ENCODE measurements around the gene GNB1. TPM values are rescaled to one million over a fixed set of nuclear protein-coding genes. Genes with fewer than 3 reads are reported as not detected.

Gene GNB1
- total and polyA plus RNA-seq, 12 donors: 64.9 to 228 (median 168) TPM

- Histone ChIP-seq H3K36me3 (peaks cover 0 to 50% (median 33%) of the 10 kb centered on the region in 9 donors), H3K27ac (peak overlapping the region in 8 of 10 donors; percentile 9 to 96 (median 70)), H3K4me3 (peak overlapping the region in 2 of 10 donors; percentile 21 to 44), H3K9me3 (no peaks in the 10 kb centered on the region), H3K27me3 (no peaks in the 10 kb centered on the region), H3K4me1 (peaks cover 23 to 65% (median 58%) of the 10 kb centered on the region in 9 donors)
- 81% methylated on average over 8 of the region's 8 CpGs for WGBS, 2 donors
- DNase-seq: no peak
- no peak for TF ChIP-seq CTCF (IDR thresholded peaks at IDR 0.05)
- intact Hi-C loops (cut with DNase I): loop anchor here in 4 of 10 donors (5.0 to 10.0 kb wide), 4 partner anchors 74 to 124 kb away; partner anchors contain the start of gene GNB1 (in 1 of the 4)
- ATAC-seq: no peak
Observed at GRCh38 chr1:1783320-1783719, 107.6 kb downstream of the GNB1 start.

GRCh38 chr1:1782399-1783221, 108.3 kb downstream of the GNB1 start:
- intact Hi-C loops (cut with DNase I): loop anchor here in 4 of 10 donors (5.0 to 10.0 kb wide), 4 partner anchors 75 to 125 kb away; partner anchors contain the start of gene GNB1 (in 1 of the 4)
- TF ChIP-seq CTCF (IDR thresholded peaks at IDR 0.05): no peak

GRCh38 chr1:1781526-1781903, 109.4 kb downstream of the GNB1 start:
- no peak overlapping the region for H3K4me3 ChIP-seq
- intact Hi-C loops (cut with DNase I): loop anchor here in 4 of 10 donors (5.0 to 10.0 kb wide), 4 partner anchors 76 to 126 kb away; partner anchors contain the start of gene GNB1 (in 1 of the 4)
- H3K27me3 ChIP-seq: no peaks in the 10 kb centered on the region
- H3K4me1 ChIP-seq: peaks cover 24 to 69% (median 63%) of the 10 kb centered on the region in 9 donors
- H3K9me3 ChIP-seq: no peaks in the 10 kb centered on the region
- H3K36me3 ChIP-seq: peaks cover 0 to 32% (median 17%) of the 10 kb centered on the region in 9 donors
- ATAC-seq (no peak), DNase-seq (no peak)
- WGBS, 2 donors: 73 to 83% methylated on average over 7 of the region's 7 CpGs
- TF ChIP-seq CTCF (IDR thresholded peaks at IDR 0.05): no peak
- peak overlapping the region in 4 of 10 donors; percentile 60 to 96 (median 85) for H3K27ac ChIP-seq

More at GRCh38 chr1:1782399-1783221, 108.3 kb downstream of the GNB1 start:
- Histone ChIP-seq H3K4me3 (peak overlapping the region in 9 of 10 donors; percentile 0 to 44 (median 35)), H3K27ac (peak overlapping the region; percentile 46 to 96 (median 64)), H3K36me3 (peaks cover 0 to 43% (median 27%) of the 10 kb centered on the region in 9 donors), H3K4me1 (peaks cover 20 to 62% (median 54%) of the 10 kb centered on the region in 9 donors), H3K27me3 (no peaks in the 10 kb centered on the region), H3K9me3 (no peaks in the 10 kb centered on the region)
- DNase-seq (peak; percentile 60 to 63), ATAC-seq (peak; percentile 37 to 57 (median 49))
- WGBS, 2 donors: 6 to 8% methylated on average over 36 of the region's 36 CpGs

All from heart right ventricle (tissue), 16 donors.